ENCODE results near the gene KCNK16. TPM values are rescaled to one million over a fixed set of nuclear protein-coding genes. Genes with fewer than 3 reads are reported as not detected.

Gene KCNK16
- total RNA-seq, 1 experiment from 2014 or later = not detected

DNA sequence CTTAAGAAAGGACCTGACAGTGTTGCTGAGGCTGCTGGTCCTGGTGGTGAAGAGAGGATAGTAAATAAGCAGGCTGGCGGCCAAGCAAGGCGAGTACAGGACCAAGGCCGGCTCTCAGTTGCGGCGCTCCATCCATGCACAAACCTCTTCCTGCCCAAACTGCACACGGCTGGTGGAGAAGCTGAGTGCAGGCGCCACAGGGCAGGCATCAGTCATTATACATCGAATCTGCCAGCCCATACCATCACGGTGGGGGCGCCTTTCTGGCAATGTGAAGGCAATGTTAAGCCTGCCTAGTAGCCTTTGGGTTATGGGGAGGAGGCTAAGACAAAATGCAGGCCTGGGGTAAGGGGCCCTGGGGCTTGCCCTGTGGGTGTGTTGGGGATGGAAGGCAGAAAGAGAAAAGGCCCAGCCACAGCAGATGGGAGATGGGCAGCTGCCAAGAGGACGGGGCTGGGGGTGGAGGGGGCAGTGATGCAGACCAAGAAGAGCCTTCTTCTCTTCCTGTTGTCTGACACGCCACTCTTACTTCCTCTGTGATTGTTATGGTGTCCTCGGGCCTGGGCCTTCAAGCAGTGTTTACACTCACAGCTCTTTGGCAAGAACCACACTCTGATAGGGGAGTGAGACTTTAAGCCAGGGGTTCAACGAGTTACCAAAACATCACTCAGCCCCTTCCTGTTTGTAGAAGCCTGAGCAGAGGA lies 20.3 kb upstream of the KCNK16 start:
- DNase-seq (ENCODE audit: low read depth) = no peak

DNA sequence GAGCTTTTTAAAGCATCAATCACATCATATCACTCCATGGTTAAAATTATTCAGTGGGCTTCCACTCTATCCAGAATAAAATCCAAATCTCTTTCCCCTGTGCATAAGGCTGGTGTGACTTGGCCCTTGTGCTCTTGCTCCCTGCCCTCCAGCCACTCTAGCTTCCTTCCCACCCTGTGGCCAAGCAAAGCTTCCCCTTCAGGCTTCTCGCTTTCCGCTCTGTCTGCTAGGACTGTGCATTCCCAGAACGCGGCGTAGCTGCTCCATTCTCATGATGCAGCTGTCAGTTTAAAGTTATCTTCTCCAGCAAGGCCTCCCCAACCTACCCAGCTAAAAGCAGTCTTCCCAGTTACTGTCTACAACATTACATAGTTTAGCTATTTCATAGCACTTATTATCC lies 19.4 kb upstream of the KCNK16 start:
- no peak for DNase-seq (ENCODE audit: low read depth)

DNA sequence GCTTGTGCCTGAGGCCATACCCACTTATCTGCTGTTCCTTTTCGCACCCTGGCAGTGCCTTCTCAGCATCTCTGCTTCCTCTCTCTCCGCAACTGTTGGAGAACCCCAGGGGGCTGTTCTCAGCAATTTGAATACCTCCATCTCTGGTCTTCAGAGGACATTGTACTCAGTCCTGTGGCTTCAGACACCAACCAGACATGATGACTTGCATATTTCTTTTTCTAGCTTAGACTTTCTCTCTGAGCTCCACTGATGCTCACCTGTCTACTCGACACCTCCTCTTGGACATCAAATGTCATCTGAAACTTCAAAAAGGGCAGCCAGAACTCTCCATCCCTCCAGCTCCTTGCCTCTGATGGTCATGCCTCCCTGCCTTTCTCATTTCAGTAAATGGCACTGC lies 18.9 kb upstream of the KCNK16 start:
- no peak for DNase-seq (ENCODE audit: low read depth)

DNA sequence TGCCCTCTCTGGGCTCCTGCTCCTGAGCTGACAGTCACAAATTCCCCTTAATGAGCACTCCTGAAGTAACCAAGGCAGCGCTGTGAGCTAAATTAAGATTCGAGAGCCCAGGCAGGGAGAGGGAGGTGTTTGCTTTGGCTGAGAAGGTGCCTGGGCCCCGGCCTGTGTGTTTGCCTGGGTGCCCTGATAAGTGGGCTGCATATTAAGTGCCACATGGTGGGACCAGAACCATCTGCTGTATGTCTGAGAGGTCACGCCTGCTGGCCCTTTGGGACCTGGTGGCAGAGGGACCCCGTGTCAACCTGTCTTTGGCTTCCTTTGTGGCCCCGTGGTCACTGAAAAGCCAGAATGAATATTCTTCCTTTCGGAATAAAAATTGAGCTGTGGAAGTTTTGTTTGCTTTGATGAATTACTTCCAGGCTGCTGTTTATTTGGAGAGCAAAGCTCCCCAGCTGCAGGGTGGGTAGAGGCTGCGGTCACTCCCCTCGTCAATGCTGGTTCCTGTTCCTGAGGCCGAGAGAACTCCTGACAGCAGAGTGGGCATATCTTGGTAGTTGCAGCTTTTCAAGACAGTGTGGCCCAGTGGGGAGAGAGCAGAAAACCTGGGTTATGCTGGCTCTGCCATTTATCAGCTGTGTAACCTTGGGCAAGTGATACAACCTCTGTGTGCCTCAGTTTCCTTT lies 17.5 kb upstream of the KCNK16 start:
- no peak for DNase-seq (ENCODE audit: low read depth)

DNA sequence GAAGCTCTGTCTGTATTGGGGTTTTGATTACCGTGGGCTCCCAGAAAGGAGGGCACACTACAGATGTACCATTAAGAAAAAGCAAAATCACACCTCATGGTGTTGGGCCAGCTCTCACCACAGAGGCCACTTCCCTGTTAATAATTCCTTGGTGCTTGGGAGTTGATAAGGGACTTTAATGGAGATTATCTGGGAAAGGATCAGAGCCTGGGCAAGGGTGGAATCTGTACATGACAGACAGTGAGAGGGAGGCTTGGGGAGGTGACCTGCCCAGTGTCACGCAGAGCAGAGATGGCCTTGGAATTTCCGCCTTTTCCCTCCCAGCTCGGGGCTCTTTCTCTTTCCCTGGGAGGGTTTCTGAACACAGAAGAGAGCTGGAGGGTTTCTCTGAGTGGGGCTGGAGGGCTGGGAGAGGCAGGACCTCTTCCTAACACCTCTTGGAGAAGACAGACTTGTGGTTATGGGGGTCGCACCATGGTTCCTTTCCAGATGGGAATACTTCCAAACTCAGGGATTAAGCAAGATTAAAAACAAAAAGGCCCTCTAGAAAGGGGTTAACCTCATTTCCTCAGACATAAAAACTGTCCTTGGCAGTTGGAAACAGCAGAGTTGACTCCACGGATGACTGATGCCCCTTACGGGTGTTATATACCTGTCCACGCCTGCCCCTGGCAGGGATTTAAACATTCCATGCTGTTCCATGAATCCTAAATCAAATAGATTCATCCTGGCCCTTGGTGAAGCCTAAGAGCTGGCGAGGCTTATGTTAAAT lies 16.8 kb upstream of the KCNK16 start:
- DNase-seq (ENCODE audit: low read depth) = no peak

DNA sequence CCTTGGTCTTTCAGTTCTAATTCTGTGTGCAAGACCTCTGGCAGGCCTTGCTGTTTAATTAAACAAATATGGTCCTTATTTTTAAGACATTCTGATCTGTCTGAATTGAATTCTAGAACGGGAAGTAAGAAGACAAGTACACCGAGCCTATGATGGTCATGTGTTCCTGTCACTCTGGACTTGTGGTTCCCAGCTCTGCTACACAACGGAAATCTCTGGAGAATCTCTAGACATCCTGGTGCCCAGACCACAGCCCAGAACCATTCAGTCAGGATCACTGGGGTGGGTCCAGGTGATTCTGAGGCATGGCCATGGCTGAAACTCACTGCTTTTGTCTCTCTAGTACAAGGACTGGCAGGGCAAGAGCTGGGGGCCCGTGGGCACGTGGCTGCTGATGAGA lies 15.9 kb upstream of the KCNK16 start:
- no peak for DNase-seq (ENCODE audit: low read depth)

DNA sequence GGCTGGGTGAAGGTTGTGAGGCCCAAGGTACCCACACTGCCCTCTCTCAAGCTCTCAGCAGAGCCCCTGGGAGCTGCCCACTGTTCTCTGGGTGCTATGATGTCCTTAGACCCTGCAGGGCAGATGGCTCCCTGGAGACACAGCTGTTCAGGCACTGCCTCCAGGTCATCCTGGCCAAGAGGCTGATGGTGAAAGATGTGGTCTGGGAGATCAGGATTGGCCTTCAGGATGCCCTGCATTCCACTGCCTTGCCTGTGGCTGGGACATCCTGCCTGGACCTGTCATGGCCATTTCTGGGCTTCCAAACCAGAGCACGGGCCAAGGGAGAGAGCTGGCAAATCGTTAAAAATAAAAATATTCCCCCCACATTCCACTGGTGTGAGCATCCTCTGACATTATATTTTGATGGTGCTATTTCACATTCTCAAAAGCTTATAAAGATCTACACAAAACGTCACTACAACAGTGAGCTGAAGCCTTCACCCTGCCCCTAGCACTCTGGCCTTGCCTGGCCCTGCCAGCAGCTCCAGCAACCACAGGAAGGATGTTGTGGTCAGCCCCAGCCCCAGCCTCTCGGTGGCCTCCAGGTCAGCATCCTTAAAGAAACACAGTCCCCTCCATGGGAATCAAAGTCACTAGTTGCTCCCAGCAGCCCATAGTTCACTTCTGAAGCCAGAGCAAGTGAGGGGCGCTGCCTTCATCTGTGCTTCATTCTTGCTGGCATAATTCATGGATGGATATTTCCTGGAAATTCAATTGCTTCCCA lies 13.5 kb upstream of the KCNK16 start:
- DNase-seq (ENCODE audit: low read depth) = peak; percentile 70

DNA sequence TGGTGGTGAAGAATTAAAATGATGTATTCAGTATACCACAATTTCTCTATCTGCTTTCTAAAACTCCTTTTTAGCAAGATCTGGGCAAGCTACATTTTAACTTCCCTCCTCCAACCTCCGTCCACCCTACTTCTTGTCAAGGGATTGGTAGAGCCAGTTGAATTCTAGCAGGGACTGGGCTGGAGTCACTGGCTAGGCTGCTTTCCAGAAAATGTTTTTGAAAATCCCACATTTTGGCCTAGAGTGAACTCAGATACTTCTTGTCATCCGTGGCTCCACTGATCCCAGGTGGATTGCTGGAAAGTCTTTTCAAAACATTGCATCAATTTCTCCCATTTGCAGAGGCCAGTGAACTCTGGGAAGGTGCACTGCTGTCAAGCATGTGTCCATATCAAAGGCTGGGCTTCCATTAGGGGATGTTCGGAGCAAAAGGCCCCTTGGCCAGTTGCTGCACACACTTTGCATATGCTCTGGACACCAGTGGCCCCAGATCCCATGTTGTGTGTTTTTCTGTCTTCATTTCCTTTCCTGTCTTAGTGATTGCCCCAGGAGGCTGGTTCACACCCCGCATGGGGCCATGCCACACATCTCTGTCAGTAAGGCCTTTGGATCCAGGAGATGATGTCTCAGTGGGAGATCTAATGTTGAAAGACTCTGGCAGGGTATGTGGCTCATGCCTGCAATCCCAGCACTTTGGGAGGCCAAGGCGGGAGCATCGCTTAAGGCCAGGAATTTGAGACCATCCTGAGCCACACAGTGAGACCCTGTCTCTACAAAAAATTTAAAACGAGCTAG lies 11.3 kb upstream of the KCNK16 start:
- DNase-seq (ENCODE audit: low read depth) = no peak

DNA sequence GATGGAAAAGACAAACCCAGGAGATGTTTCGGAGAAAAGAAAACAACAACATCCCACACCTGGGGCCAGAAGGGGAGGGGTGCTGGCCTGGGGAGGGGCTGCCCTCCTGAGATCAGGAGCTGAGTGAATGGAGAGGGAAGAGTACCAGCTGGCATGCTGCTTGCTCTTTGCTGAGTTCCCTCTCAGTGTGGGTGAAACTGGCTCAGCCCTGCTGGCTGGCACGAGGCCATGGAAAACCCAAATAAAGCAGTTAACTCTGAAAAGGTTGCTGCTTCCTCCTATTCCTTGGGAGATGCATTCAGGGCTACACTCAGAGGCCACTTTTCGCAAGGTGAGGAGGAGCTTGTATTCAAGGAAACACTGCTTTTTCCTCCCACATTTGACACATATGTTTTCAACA lies 8.0 kb upstream of the KCNK16 start:
- no peak for DNase-seq (ENCODE audit: low read depth)

DNA sequence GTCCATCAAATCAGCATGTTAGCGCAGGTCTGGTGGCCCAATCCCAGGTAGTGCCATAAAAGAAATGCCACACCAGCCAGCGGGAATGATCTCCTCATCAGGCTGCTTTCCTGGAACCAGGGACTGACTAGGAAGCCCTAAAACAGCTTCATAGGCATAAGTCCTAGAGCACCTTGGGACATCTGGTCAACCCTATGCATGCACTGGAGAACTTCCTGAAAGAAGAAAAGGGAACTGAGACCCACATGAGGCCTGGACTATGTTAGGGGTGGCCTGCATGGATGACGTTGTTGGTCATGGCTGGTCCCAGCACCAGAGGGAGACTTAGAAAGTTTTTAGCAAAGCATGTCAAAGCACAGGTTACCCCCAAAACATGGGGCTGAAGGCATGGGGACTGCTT lies 7.6 kb upstream of the KCNK16 start:
- no peak for DNase-seq (ENCODE audit: low read depth)

DNA sequence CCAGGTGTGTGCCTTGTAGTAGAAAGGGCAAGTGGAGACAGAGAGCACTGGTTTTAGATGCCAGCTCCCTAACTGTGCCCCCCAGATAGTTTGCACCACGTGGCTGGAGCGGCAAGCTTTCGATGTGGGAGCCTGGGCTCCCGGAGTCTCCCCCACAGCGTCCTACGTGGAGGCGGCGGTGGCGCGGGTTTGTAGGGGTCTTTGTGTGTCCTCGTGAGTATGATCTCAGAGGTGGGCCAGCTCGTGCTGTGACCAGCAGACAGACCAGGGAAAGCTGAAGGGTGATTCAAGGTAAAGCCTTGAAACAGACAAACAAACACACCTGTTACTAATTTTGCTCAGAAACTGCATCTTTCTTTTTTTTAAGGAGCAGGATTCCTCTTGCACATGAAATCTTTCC lies 5.6 kb upstream of the KCNK16 start:
- no peak for DNase-seq (ENCODE audit: low read depth)

DNA sequence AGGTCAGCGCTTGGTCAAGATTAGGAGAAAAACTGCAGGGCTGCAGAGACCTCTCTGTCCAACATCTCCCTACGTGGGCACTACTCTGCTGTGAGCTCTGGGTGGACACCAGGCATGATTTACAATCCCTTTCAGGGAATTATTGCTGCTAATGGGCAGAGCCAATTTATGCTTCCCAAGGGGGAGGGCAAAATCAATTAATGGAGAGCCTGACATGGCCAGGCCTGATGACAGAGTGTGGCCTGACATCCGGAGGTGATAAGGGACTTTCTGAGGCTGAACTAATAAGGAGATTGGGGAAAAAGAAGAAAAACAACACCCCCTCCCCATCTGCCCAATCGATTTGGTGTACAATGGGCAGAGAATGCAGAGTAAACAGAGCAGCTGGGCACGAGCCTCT lies 5.0 kb upstream of the KCNK16 start:
- no peak for DNase-seq (ENCODE audit: low read depth)

DNA sequence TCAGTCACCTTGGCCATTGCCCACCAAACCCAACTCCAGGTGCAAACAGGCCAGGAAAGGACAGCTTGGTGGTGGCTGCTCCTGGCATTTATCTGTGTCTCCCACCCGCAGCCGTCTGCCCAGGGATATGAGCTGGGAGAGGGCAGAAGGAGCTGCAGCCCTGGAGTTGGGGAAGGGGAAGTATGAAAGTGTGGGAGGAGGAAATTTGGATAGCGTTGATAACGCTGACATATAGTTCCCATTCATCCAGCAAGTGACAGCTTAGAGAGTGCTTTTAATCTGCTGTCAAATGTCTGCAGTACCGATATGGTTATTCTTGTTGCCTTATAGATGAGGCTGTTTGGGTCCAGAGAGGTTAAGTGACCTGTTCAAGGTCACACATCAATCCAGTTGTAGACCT lies 741 bp downstream of the KCNK16 start:
- no peak for DNase-seq (ENCODE audit: low read depth)

DNA sequence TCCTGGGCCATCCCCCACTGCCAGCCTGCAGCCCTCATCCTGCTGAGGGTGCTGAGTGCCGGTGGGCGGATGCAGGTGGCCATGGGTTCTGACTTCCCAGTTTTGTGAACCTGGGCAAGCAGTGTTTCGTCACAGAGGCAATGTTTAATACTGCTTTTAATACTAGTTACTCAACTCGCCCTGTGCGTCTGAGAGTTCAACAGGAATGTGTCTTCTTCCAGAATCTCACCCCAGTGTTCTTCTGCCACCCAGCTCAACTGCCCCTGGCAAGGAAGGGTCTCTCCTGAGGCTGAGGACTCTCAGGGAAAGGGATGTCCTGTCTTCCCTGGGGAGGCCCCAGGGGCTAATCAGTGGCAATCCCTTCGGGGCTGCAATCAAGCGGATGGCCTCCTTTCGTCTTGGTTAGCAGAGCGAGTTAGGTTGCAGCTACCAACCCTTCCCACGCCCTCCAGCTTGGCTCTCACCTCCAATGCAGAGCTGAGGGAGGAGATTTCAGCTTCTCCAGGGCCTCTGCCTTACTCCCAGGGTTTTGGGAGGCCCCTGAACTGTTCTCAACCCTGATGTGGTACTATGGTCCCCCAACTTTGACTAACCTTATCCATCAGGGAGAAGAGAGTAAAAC lies 2.0 kb downstream of the KCNK16 start:
- DNase-seq (ENCODE audit: low read depth) = no peak

DNA sequence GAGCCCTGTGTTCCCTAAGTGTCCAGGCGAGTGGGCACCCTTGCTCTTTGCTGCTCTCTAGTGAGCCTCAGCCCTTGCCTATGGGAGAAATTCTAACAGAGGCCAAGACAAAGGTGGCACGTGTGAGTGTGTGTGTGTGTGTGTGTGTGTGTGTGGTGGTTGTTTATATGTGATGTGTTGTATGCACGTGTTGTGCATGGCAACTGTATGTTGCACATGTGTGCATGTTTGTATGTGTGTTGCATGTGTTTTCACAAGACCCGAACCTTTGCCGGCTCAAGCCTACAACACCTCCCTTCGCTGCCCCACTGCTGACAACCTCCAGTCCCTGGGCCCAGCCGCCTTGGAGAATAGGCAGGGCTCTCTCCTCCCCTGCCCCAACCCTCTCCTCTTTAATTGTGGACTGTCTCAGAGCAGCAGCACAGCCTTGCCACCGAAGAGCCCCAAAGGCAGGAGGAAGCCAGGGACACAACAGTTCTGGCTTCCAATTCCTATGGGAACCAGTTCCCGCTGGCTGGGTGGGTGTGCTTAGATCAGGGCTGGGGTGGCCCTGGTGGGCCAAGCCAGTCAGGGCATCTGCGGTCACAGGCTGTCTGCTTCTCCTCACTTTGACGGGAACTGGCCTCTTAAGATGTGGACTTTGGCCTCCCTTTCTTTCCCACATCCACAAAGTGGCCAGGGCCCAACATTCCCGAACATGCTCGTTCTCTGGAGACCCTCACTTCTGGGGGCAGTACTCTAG lies 2.7 kb downstream of the KCNK16 start:
- no peak for DNase-seq (ENCODE audit: low read depth)

DNA sequence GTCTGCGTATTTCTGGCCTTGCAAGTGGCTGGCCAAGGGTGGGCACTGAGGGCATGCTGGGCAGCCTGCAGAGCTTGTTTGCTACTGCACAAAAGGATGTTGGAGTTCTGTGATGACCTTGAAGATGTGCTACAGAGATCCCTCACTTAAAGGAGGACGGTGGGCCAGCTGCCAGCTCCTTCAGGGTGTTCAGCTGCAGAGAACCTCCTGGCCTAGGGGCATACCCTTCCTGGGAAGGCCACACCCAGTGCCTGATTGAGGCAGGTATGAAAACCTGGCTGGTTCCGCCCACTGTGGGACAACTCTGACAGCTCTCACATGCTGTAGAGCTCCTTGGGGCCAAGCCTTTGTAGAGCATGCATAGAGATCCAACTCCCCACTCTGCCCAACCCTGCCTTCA lies 5.2 kb downstream of the KCNK16 start:
- DNase-seq (ENCODE audit: low read depth) = no peak

DNA sequence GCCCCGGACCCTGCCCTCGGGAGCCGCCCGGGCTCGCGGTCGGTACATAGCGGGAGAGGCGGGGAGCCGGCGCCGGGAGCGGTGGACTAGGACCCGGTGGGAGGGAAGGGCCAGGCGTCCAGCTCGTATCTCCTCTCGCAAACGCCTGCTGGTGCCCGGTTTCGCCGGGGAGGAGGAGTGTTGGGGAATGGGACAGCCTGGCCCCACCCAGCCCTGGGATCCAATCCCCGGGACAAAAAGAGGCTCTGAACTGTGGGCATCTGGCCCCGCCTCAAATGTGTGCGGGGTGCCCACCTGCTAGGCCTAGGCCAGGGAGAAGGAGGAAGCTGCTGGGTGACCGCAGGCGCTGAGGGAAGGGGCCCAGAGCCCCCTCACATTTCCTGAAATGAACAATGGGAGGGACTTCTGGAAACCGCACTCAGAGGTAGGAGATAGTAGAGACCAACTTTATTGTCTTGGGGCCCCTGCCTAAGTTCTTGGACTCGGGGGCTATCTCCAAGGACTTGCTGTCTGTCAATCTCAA lies 8.2 kb downstream of the KCNK16 start, which contains the start of gene KCNK17:
KCNK17 (minus strand) TSS at position 147 of the 523 bp plus-strand sequence; CDS start at position 48, 99 bp downstream.
- DNase-seq (ENCODE audit: low read depth) = no peak

DNA sequence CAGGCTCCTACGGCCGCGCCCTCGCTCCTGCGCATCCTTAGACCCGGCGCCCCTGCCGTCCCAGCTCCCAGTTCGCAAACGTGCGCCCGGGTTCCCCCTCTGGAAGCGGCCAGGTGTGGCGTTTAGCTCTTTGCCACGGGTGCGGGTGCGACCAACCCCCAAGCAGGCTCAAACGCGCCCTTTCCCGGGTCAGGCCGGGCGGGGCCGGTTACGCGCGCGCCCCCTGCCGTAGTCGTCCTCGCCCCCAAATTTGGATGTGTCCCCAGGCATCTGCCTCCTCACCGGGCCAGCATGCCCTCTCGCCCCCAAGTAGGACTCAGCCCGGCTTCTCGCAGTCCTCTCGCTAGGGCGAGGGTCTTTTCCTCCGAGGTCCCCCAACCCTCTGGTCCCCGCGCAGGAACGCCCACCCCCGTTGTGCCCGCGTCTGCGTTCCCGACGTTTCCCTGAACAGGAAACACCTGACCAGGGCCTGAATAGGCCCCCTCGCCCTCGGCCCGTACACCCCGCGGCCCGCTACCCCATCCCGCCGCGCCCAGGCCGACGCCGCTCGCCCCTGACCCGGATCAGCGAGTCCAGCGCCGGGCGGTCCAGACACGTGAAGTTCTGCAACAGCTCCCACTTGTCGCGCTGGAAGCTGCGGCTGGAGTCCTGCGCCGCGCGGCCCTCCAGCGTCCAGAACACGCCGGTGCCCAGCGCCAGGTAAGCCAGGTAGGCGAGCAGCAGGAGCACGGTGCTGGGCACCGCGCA lies 8.8 kb downstream of the KCNK16 start:
- DNase-seq (ENCODE audit: low read depth) = no peak

All from HT1080 (cell line).